Skin epidermis (tissue), 12 donors: ENCODE results near the gene AKR7A2.
"Not testable (repeated sequence)": the region's sequence is repeated elsewhere in the genome, so short reads cannot be mapped to it uniquely, and the experiment has no call there.

ENCODE experiments used
- H3K27ac ChIP-seq, 21 experiments: fragments of 200-600 bp; sonication (generic) in 11 of 21; one replicate each; pipeline ENCODE4 v1.5.0; 2020; ENCODE audit warnings: mild to moderate bottlenecking in 3 of 21, inconsistent platforms in 2 of 21, moderate library complexity in 2 of 21
- H3K4me3 ChIP-seq, 7 experiments: fragments of 200-600 bp; sonication (generic) in 2 of 7; one replicate each; pipeline ENCODE4 v1.5.0; 2020; ENCODE audit warnings: inconsistent platforms in 2 of 7, mild to moderate bottlenecking in 2 of 7, moderate library complexity in 1 of 7

Gene AKR7A2

DNA sequence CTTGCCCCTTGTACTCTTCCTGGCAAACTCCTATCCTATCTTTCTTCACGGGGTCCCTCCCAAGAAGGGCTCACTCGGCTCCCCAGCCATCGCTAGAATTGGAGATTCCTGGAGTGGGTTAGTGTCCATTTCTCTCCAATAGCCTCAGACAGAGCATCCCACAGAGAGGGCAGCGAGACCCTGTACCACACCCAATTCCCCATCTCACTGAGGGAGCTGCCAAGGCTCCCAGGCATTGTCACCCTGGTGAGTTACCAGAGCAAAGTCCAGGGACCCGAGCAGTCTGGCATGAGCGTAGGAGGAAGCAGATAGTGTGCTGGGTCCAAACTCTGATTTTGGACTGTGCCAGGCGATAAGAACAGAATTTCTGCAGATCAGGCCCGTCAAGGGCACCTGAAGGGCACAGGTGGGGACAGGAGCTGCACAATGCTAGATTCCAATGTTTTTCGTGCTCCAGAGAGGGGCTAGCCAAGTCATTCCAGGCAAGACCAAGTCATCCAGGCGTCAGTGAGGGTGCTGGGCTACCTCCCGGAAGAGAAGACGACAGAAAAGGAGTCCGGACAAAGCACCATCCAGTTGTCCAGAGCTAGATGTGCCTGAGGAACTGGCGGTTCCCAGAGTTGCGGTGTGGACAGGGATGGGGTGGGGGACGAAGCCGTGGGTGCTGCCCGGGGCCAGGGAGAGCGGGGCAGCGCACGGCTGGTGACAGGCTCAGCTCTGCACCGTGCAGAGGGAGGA, 38.7 kb downstream of the AKR7A2 start:
- no peak overlapping the region for H3K4me3 ChIP-seq
- H3K27ac ChIP-seq, result no peak overlapping the region

DNA sequence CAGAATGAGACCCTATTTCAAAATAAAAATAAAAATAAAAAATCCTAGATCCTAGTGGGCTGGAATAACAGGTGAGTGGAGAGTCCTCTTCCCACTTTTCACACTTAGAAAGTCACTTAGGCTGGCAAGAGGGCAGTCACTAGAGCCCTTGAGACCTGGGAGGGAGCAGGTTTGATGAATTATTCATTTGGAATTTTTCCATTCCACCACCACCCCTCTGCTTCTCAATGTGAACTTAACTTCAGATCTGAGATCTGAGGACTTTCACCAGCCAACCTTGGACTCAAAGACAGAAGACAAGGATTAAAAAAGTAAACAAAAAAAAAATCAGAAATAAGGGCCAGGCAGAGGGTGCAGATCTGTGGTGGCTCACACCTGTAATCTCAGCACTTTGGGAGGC, 39.9 kb downstream of the AKR7A2 start:
- H3K27ac ChIP-seq, result no peak overlapping the region

DNA sequence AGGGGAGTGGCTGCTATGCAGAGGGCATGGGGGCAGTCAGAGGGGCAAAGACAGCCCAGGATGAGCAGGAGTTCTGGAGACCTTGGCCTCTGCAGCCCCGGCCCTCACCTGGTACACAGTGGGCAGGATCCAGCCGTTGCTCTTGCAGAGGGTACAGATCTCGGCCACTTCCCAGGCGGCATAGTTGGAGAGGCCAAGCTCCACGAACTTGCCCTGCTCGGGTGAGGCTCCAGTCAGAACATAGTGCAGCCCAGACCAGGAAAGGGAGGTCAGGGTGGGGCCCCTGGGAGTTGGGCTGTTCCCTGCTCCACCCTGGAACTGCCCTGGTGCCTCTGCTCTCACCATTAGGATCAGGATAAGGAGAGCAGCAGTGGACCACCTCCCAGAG, 41.6 kb downstream of the AKR7A2 start:
- not testable (repeated sequence) for H3K4me3 ChIP-seq, H3K27ac ChIP-seq

More for the DNA sequence above, 39.9 kb downstream of the AKR7A2 start:
- no peak overlapping the region for H3K4me3 ChIP-seq

GRCh38 chr1:19269427-19270342, 42.3 kb downstream of the AKR7A2 start:
- not testable (repeated sequence) for H3K4me3 ChIP-seq, H3K27ac ChIP-seq

DNA sequence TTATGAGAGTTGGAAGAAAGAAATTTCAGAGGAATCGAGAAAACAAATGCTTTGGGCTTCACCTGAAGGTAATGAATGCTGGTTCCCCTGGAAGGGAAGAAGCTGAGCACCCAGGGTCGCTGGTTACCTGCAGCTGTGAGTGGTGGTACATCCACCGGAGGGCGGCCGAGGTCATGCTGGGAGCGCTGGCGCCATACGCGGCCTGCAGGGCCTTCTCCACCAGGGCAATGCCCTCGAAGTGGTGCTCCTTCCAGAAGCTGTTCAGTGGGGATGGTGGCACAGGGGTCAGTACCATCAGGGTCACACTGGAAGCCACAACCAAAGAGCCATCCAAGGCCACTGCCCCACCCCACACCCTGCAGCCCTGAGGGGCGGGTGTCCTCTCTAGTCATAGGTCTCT, 43.5 kb downstream of the AKR7A2 start:
- no peak overlapping the region for H3K4me3 ChIP-seq
- H3K27ac ChIP-seq, result no peak overlapping the region

DNA sequence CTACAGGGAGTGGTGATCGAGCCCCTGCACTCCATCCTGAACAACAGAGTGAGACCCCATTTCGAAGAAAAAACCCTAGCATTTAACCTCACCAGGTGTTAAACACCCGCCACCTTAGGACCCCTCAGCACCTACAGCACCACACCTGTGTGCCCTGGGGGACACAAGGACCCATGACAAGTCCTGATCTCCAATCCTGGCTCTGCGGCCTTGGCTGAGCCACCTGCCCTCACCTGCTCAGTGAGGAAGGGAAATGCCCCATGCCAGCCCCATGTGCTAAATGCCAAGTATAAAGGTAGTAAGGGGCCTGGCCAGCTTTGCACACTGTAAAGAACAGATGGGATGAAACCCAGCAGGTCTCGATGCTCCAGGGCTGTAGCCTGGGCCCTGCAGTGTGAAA, 49.2 kb downstream of the AKR7A2 start:
- Histone ChIP-seq H3K27ac (no peak overlapping the region), H3K4me3 (no peak overlapping the region)

DNA sequence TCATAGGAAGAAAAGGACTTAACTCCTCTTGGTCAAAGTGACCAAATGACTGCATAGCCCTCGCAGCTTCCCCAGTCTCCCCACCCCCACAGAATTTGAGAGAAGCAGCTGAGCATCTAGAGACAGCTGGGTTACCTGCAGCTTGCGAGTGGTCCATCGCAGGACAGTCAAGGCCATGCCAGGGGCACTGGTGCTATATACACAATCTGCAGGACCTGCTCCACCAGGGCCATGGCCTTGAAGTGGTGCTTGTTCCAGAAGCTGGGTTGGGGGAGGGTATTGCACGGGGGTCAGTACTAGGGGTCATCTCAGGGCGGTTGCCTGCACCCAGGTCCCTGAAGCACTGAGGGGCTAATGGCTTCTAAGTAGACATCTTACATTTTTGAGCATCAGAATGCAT, 49.9 kb downstream of the AKR7A2 start:
- Histone ChIP-seq H3K4me3 (no peak overlapping the region), H3K27ac (no peak overlapping the region)

GRCh38 chr1:19260211-19261138, 51.5 kb downstream of the AKR7A2 start:
- Histone ChIP-seq H3K4me3 (no peak overlapping the region), H3K27ac (peak overlapping the region in 4 of 21 experiments; percentile 2 to 61 (median 40))

DNA sequence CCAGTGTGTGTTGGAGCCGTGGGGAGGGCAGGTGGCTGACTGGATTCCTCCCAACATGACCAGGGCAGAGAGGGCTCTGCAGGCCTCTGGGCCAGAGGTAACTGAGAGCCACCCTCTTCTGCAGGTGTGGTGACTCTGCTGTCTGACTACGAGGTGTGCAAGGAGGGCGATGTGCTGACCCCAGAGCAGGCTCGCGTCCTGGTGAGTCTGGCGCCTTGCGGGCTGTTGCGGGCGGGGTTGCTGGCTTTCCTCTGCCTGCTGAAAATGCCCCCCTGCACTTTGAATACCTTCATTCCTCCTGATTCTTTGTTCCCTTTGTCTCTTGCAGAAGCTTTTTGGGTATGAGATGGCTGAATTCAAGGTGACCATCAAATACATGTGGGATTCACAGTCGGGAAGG, 53.6 kb downstream of the AKR7A2 start:
- Histone ChIP-seq H3K4me3 (no peak overlapping the region), H3K27ac (peak overlapping the region in 1 of 21 experiments; percentile 17)

DNA sequence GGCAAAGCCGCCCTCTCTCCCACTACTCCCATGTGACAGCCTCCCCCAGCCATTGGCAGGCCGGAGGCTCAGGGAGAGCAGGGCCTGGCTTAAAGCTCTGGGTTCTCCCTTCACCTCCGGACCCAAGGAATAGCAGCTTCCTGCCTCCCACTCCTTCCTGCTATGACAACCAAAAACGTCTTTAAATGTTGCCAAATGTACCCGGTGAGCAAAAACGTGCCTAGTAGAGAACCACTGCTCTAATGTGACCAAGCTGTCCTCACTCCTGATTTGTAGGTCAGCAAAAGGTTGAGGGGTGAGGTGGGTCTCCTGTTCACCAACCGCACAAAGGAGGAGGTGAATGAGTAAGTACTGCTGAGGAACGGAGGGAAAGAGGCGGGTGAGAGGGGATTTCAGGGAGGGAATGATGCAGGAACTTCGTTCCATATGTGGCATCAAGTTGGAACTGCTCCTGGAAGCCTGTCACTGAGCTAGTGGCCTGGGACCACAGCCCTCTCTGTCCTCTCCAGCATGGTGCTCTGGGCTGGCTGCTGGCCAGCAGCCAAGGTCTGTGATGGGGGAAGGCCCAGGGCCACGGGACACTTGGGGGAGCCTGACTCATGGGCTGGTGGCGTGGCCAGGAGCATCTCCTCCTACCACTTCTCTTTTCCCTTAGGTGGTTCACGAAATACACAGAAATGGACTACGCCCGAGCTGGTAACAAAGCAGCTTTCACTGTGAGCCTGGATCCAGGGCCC, 54.6 kb downstream of the AKR7A2 start:
- Histone ChIP-seq H3K4me3 (no peak overlapping the region), H3K27ac (peak overlapping the region in 3 of 21 experiments; percentile 16 to 19 (median 17))

DNA sequence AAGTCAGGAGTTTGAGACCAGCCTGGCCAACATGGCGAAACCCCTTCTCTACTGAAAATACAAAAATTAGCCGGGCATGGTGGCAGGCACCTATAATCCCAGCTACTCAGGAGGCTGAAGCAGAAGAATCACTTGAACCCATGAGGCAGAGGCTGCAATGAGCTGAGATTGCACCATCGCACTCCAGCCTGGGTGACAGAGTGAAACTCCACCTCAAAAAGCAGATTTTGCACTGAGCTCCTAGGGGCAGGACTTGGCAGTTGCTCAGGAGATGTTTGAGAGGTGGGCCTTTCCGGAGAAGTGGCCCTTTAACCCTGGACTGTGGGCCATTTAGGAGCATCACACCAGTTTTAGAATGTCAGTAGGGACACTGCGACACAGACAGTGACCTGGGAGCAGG, 55.6 kb downstream of the AKR7A2 start:
- H3K4me3 ChIP-seq, result not testable (repeated sequence)

GRCh38 chr1:19255288-19255687, 56.7 kb downstream of the AKR7A2 start:
- Histone ChIP-seq H3K4me3 (no peak overlapping the region), H3K27ac (no peak overlapping the region)

More for the DNA sequence above, 55.6 kb downstream of the AKR7A2 start:
- not testable (repeated sequence) for H3K27ac ChIP-seq

DNA sequence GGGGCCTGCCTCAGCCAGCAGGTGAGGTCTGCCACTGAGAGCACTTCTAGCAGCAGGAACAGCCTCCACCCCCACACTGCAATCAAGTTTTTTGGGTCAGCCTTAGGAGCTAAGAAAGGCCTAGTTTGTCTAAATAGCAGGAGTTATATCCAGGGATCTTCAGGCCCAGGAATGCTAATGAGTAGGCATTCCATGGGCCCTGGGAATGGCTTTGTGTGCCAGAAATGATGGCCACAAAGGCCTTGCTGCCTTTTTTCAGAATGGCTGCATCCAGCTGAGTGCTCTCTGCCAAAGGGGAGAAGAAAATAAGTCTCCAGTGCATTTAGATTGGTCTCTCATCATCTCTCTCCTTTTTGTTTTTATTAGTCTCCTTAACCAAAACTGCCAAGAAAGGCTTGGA, 57.5 kb downstream of the AKR7A2 start:
- no peak overlapping the region for H3K4me3 ChIP-seq
- no peak overlapping the region for H3K27ac ChIP-seq
